ENCODE data around the gene MIGA1.
"Not testable (repeated sequence)": the region's sequence is repeated elsewhere in the genome, so short reads cannot be mapped to it uniquely, and the experiment has no call there.

MIGA1 gene

DNA sequence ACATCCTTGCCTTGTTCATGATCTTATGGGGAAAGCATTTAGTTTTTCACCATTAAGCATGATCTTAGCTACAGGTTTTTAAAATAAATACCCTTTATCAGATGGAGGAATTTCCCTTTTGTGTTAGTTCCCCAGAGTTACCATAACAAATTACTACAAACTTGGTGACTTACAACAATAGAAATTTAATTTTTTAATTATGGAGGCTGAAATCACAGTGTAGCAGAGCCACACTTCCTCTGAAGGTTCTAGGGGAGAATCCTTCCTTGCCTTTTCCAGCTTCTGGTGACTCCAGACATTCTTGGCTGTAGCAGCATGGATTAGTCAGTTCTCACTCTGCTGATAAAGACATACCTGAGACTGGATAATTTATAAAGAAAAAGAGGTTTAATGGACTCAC, 18.5 kb downstream of the MIGA1 start:
- peak; percentile 78 for DNase-seq

DNA sequence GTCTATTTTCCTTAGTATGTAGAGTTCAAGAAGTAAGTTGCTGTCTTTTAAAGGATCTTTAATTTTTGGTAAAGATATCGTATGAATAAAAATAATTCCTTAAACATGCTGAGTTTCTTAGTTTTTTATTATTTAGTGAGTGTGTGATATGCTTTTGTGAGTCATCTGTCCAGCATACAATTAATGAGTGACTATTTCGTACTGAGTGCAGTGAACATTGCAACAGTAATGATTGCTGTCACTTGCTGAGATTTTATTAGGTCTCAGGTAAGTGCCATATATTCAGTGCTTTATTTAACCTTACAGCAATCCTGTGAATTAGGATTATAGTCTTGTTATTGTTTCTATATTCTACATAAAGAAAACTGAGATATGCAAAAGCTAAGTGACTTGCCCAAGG, 22.6 kb downstream of the MIGA1 start:
- DNase-seq = no peak

DNA sequence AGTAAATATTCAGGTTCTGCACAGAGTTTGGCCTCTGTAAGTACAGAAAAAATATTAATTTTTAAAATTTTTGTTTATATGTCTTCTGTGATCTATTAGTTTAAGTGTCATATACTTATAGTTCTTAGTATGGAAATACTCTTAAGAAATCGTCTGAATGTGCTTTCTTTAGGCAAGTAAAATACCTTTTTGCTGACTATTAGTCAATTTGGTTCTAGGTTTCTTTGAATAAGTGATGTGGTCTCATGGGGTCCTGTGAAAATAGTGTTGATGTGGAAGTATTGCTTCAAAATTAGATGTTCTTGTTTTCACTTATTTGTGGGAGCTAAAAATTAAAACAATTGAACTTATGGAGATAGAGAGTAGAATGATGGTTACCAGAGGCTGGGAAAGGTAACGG, 23.9 kb downstream of the MIGA1 start:
- DNase-seq = no peak

DNA sequence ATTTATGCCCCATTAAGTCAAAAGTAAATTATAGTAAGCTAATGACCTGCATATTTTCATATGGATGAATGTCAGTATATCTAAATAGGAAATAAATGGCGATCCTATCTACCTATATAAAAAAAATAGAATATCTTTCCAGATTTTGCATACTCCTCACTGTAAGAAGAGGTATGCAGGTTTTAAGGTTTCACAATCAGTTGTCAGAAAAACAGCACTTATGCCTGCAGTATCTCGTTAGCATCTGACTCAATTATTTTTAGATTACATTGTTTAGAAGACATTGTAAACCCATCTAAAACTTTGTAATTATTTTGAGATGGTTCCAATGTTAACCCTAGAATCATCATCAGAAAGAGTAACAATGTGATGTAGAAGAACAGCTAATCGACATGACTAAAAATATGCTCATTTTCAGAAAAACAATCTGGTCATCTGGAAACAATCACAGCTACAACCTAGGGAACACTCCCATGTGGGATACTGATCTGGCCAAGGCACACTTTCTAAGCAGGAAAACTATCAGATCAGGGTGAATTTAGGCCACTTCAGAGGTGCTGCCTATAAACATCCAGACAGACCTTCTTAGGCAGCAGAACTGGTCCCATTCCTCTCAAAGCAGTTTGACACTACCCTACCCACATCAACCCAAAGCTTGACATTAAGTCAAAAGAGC, 30.5 kb downstream of the MIGA1 start:
- not testable (repeated sequence) for DNase-seq

GRCh38 chr1:77811589-77811988, 32.1 kb downstream of the MIGA1 start:
- DNase-seq = not testable (repeated sequence)

- no peak for DNase-seq
Observed at GRCh38 chr1:77817368-77818209, 38.1 kb downstream of the MIGA1 start.

DNA sequence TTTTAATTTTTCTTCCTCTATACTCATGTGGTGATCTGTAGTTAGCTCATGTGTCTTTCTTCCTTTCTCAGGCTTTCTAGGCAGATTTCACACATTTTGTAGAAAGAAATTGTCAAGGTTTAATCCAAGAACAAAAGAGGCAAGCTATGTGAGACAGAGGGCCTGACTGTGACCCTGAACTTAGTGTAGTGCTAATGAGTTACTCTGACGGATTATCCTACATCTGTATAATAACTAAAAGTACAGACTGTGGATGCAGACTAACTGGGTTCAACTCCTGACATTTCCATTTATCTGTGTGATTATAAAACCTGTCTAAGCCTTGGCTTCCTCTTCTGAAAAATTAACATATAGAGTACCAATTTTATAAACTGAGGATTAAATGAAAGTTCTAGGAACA, 40.7 kb downstream of the MIGA1 start:
- no peak for DNase-seq

DNA sequence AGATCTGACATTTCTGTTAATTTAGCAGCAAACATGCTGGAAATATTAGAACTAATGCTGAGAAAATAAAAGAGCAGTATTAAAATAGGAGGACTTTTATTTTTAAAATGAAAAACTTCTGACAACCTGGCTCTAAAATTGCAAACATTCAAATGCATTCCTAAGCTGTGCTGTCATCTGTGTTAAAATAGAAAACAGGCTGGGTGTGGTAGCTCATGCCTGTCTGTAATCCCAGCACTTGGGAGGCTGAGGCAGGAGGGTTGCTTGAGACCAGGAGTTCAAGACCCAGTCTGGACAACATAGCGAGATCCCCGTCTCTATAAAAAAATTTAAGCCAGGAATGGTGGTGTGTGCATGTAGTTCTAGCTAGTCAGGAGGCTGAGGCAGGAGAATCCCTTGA, 44.6 kb downstream of the MIGA1 start:
- DNase-seq = peak; percentile 57

DNA sequence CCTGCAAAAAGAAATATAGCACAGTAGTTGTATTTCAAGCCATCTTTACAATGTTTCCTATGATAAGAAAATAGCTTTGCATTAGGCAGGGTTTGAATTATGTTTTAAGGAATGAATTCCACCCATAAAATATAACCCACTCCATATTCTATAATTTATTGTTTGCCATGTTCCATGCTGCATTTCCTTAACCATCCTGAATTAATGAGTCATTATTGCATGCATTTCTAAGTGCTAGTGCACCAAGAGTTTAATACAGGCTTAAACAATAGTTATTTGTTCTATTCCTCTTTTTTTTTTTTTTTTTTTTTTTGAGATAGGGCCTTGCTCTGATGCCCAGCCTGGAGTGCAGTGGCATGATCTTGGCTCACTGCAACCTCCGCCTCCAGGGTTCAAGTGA, 45.2 kb downstream of the MIGA1 start:
- DNase-seq = no peak

DNA sequence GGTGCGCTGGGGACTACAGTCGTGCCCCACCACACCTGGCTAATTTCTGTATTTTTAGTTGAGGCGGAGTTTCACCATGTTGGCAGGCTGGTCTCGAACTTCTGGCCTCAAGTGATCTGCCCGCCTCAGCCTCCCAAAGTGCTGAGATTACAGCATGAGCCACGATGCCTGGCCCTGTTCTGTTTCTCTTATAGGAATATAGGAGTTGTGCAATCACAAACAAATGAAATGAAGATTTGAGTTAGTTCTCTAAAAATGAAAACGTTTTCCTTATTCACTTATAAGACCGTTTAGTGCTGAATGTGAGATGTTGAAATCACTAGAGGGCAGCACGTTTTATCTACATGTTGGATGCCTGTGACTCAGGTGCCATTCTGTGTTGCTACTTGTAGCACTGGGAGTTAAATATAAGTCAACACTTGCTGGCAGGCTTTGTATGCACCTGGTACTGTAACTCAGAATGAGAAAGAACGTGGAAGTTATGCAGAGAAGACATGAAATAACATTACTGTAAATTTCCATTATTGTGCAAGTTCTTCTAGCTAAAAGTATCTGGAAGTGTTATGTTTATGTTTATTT, 45.8 kb downstream of the MIGA1 start:
- DNase-seq = peak; percentile 79

DNA sequence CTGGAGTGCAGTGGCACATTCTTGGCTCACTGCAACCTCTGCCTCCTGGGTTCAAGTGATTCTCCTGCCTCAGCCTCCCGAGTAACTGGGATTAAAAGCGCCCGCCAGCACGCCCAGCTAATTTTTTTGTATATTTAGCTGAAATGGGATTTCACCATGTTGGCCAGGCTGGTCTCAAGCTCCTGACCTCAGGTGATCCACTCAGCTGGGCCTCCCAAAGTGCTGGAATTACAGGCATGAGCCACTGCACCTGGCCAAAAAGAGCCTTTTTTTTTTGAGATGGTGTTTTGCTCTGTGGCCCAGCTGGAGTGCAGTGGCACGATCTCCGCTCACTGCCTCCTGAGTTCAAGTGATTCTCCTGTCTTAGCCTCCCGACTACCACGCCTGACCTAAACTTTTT, 47.4 kb downstream of the MIGA1 start:
- not testable (repeated sequence) for DNase-seq

DNA sequence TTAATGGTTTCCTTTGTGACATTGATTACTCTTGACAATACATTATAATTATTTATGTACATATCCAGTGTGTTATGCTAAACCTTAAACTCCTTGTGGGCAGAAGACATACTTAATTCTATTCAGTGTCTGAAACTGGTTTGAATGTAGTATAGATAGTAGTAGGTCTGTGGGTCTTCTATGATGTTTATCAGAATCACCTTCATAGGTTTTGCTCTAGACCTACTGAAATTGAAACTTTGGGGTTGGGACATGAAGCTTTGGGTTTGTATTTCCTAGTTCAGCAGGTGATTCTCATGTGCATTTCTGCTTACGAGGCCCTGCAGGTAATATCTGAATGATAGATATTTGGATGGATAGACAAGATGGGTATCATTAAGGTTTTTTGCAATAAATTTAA, 48.6 kb downstream of the MIGA1 start:
- no peak for DNase-seq

- DNase-seq = no peak
Observed at GRCh38 chr1:77829851-77830250, 50.4 kb downstream of the MIGA1 start.

DNA sequence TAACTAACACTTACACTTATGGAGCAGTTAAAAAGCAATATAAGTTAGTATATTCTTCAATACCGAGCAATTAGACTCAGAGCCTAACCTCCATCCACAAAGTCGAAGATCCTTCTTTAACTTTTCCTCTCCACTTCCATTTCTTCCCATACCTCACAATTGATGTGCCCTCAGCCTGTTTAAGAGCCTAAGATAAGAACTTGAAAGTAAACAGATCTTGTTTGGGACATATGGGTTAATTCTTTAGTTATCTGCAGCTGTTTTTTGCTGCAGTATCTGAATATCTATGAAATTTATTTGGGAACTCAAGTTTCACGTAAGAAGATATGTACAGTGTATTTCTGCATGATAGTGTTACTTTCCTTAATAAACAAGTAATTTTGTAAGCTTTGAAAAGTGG, 51.5 kb downstream of the MIGA1 start:
- no peak for DNase-seq

DNA sequence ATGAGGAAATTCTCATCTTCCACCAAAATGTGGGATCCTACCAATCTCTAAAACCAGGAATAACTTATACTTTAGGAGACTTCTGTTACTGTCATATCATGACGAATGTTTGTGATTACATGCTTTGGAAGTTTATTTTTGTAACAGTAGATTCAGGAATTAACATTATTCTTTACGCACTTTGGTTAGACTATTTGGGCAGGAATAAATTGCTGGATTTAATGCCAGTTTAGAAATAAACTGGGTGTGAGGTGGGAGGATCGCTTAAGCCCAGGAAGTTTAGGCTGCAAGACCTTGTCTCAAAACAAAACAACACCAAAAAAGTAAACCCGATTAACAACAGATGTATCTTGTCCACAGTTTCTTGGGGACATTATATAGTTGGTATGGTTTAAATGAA, 52.1 kb downstream of the MIGA1 start:
- DNase-seq = no peak

- peak; percentile 62 for DNase-seq
Observed at GRCh38 chr1:77831976-77832711, 52.7 kb downstream of the MIGA1 start.

- peak; percentile 97 for DNase-seq
Observed at GRCh38 chr1:77832901-77833300, 53.5 kb downstream of the MIGA1 start.

DNA sequence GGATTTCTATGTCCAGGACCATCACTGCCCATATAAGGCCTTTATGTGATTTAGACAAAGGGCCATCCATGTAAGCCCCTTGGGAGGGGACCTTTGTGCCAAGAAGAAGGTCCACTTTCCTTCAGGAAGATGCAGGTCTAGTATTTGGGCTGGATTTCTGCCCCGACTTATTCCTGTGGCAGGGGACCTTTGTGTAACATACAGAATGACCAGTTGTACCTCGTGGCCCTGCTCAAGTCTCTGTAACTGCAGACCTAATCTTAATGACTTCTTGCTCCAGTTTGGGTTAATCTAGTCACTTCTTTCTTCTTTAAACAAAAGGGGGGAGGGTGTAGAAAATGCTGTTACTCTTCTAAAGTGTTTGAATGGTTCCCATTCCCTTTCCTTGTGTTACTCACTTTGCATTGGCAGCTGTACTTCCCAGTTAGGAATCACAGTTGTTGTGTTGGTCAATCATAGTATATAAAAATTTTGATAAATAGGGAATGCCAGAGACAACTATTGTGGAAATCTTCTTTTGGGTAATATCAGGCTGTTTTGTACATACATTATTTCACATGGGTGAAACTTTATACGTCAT, 54.2 kb downstream of the MIGA1 start:
- DNase-seq = no peak

DNA sequence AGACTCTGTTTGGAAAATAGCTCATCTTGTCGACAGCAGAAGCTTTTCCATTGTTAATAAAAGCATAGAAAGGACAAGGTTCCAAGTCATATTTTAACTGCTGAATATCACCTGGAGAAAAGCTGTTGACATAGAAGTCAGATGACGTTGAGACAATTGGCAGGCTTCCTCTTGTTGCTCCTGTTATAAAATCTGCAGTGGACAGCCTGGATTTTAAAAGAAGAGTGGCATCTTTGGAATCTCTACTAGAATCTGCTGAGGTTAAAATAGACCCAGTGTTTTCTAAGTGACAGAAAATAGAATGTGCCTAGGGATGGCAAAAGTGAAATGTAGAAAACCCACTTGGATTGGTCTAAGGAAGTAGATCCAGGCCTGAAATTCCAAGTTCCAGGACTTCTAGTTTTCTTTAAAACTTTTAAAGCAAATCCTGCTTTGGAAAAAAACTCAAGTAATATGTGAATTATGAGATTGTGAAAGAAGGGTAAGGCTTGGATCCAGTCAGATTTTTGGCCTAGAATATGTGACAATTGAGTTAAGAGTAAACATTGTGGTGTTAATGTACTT, 55.4 kb downstream of the MIGA1 start:
- DNase-seq = no peak

- no peak for DNase-seq
Observed at GRCh38 chr1:77841574-77841973, 62.1 kb downstream of the MIGA1 start.

- DNase-seq = no peak
Observed at GRCh38 chr1:77845951-77846350, 66.5 kb downstream of the MIGA1 start.

GRCh38 chr1:77846966-77847365, 67.5 kb downstream of the MIGA1 start:
- DNase-seq = no peak

DNA sequence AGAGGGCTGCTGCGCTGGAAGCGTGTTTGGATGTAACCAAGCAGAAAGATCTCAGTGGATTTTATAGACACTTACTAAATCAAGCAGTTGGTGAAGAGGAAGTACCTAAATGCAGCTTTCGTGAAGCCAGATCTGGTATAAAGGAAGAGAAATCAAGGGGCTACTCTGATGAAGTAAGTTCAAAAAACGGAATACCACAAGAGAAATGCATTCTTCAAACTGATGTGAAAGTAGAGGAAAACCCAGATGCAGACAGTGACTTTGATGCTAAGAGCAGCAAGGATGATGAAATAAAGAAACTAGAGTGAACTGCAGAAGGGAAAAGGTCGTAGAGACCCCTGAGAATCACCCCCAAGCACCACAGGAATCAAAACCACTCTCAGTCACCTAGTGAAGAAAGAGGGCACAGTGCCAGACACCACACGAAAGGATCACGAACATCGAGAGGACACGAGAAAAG, 68.2 kb downstream of the MIGA1 start:
- DNase-seq = no peak
